Liver (tissue), 9 donors: ENCODE measurements around the gene PAX7. TPM values are rescaled to one million over a fixed set of nuclear protein-coding genes. Genes with fewer than 3 reads are reported as not detected.

ENCODE experiments used
- DNase-seq: peaks from one replicate; pipeline ENCODE4 v3.0.0-alpha.2; 2017; ENCODE audit warnings: low spot score
- H3K27ac ChIP-seq, 2 donors: one replicate each; pipeline ENCODE4 v1.7.0; 2013; ENCODE audit warnings: inconsistent platforms in 2 of 2, low read length in 2 of 2, control low read depth in 1 of 2, low read depth in 1 of 2, mild to moderate bottlenecking in 1 of 2
- H3K27me3 ChIP-seq, 4 donors: one replicate each; pipeline versions ENCODE4 v1.6.1 to v1.7.0; 2013; ENCODE audit warnings: low read length in 3 of 4, inconsistent platforms in 1 of 4, mild to moderate bottlenecking in 1 of 4, moderate library complexity in 1 of 4; ENCODE audit not compliant: control insufficient read depth in 4 of 4, insufficient read depth in 4 of 4
- H3K36me3 ChIP-seq, 4 donors: one replicate each; pipeline versions ENCODE4 v1.6.1 to v1.7.0; 2013; ENCODE audit warnings: low read length in 3 of 4, mild to moderate bottlenecking in 3 of 4, low read depth in 1 of 4, moderate library complexity in 1 of 4; ENCODE audit not compliant: control insufficient read depth in 4 of 4, insufficient read depth in 3 of 4
- H3K4me1 ChIP-seq, 4 donors: one replicate each; pipeline versions ENCODE4 v1.6.1 to v1.7.0; 2013; ENCODE audit warnings: low read length in 3 of 4, mild to moderate bottlenecking in 3 of 4, moderate library complexity in 1 of 4; ENCODE audit not compliant: control insufficient read depth in 4 of 4, insufficient read depth in 4 of 4
- H3K4me3 ChIP-seq, 3 donors: one replicate each; pipeline versions ENCODE4 v1.6.1 to v1.7.0; 2013; ENCODE audit warnings: low read length in 3 of 3, control low read depth in 1 of 3, low read depth in 1 of 3, mild to moderate bottlenecking in 1 of 3
- H3K9ac ChIP-seq, 2 donors: one replicate each; pipeline ENCODE4 v1.7.0; 2013; ENCODE audit warnings: low read length in 2 of 2, mild to moderate bottlenecking in 2 of 2, moderate library complexity in 2 of 2, control low read depth in 1 of 2, low read depth in 1 of 2
- H3K9me3 ChIP-seq, 4 donors: one replicate each; pipeline versions ENCODE4 v1.6.1 to v1.7.0; 2013; ENCODE audit warnings: low read length in 3 of 4; ENCODE audit not compliant: control insufficient read depth in 4 of 4
- EGR1 ChIP-seq, 2 donors: IDR thresholded peaks; 2 replicates each; pipeline ENCODE4 v1.6.1; 2016 to 2018; ENCODE audit warnings: antibody characterized with exemption in 2 of 2, low read depth in 2 of 2
- GABPA ChIP-seq, 2 donors: IDR thresholded peaks in 1 of 2; conservative IDR thresholded peaks in 1 of 2; 2 replicates each; pipeline ENCODE4 v1.6.1; 2016; ENCODE audit warnings: antibody characterized with exemption in 2 of 2, mild to moderate bottlenecking in 1 of 2, moderate library complexity in 1 of 2
- HNF4A ChIP-seq, 2 donors: conservative IDR thresholded peaks; 2 replicates each; pipeline ENCODE4 v1.6.1; 2016; ENCODE audit warnings: antibody characterized with exemption in 2 of 2, mild to moderate bottlenecking in 2 of 2
- HNF4G ChIP-seq: IDR thresholded peaks from 2 replicates; pipeline ENCODE4 v1.6.1; 2016; ENCODE audit warnings: antibody characterized with exemption
- JUND ChIP-seq, 2 donors: IDR thresholded peaks; 2 replicates each; pipeline ENCODE4 v1.6.1; 2016; ENCODE audit warnings: antibody characterized with exemption in 2 of 2
- NR2F2 ChIP-seq: IDR thresholded peaks from 2 replicates; pipeline ENCODE4 v1.6.1; 2016; ENCODE audit warnings: antibody characterized with exemption
- RAD21 ChIP-seq, 2 donors: IDR thresholded peaks; 2 replicates each; pipeline ENCODE4 v1.6.1; 2016; ENCODE audit warnings: antibody characterized with exemption in 2 of 2, mild to moderate bottlenecking in 2 of 2
- SP1 ChIP-seq: IDR thresholded peaks from 2 replicates; pipeline ENCODE4 v1.6.1; 2018; ENCODE audit warnings: antibody characterized with exemption, mild to moderate bottlenecking
- YY1 ChIP-seq: IDR thresholded peaks from 2 replicates; pipeline ENCODE4 v1.6.1; 2016; ENCODE audit warnings: antibody characterized with exemption, mild to moderate bottlenecking
- WGBS: extraction: QIAGEN DNeasy Blood & Tissue Kit; methylation state at CpG from one replicate; pipeline ENCODE4 v1.1.7; 2013; 5-methylcytosine and 5-hydroxymethylcytosine counted together
- polyA plus RNA-seq, 2 donors: library from polyadenylated mRNA; stranded (reverse) in 1 of 2; unstranded in 1 of 2; fragments of 200-250 nt in 1 of 2; fragments of >200 nt in 1 of 2; fragmentation: Nextera tagmentation in 1 of 2; extraction: Ambion mirVana in 1 of 2; gene quantifications; one replicate each; pipeline versions ENCODE4 v1.2.1 to v1.2.3, GENCODE V29; 2013 to 2015
- total RNA-seq, 2 donors: library from RNA; depleted of rRNA; stranded (reverse); fragments of >200 nt; gene quantifications; one replicate each; pipeline ENCODE4 v1.2.3, GENCODE V29; 2014
- TF ChIP-seq, protein P1 (sequence below): IDR thresholded peaks from 2 replicates; pipeline ENCODE4 v1.6.1; 2016; ENCODE audit warnings: antibody characterized with exemption, mild to moderate bottlenecking
- TF ChIP-seq, protein P2 (sequence below): IDR thresholded peaks from 2 replicates; pipeline ENCODE4 v1.6.1; 2016; ENCODE audit warnings: antibody characterized with exemption
- TF ChIP-seq, protein P3 (sequence below): fragments of 150-350 bp; IDR thresholded peaks from 2 replicates; pipeline ENCODE4 v1.5.1; 2017; ENCODE audit warnings: improper control_type of control experiment, low read depth, low read length; ENCODE audit not compliant: missing input control
- donor health status: healthy.
- donor health status: healthy.
- donor health status: healthy.
- donor health status: healthy.
- donor health status: healthy.

PAX7 gene
- total and polyA plus RNA-seq, 4 donors: not detected

DNA sequence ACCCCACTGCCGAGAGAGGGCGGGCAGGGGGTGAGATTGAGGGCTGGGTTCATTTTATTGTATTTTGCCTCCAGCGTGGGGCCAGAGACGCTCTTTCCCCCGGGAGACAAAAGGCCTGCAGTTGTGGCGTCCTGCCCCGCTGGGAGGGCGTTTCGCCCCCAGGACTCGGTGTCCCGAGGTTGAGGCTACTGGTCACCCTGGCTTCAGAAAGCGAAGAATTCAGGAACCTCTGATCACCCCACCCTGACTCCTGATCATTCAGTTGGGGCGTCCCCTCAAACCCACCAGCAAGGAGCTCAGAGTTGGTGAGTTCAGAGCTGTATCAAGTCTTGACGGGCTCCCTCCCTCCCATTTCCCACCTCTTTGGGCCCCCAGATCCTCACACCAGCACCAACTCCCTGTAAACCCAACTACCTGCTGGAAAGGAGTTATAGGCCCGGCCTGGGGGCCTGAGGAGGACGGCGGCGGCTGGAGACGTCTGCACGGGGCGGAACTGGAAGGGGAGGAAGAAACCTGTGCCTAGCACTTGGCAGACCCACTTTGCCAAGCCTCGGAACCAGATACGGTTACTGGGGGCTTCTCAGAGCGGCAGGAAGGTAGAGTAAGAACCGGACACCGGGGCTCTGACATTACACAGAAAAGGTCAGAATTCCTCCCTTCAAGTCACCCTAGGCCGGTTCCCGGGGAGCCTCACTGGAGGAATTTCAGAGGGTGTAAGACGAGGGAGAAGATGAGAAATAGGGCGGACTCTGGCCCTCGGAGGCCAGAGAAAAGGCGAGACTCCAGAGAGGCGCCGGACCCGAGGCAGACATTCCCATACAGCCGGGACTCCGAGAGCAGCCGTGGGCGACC is 761 bp upstream of the PAX7 start:
- Histone ChIP-seq H3K27ac (no peak overlapping the region), H3K36me3 (peaks cover 0 to 1% (median 0%) of the 10 kb centered on the region in 4 donors), H3K9ac (no peak overlapping the region), H3K27me3 (peaks cover 12 to 25% (median 18%) of the 10 kb centered on the region in 4 donors), H3K9me3 (no peaks in the 10 kb centered on the region), H3K4me1 (peaks cover 2 to 4% (median 3%) of the 10 kb centered on the region in 4 donors), H3K4me3 (no peak overlapping the region)
- TF ChIP-seq NR2F2 (no peak), EGR1 (IDR thresholded peaks at IDR 0.05; ENCODE audit: low read depth in 2 of 2) (no peak), HNF4A (conservative IDR thresholded peaks at IDR 0.05) (no peak), GABPA (IDR thresholded peaks at IDR 0.05 in 1 of 2, conservative IDR thresholded peaks at IDR 0.05 in 1 of 2) (no peak), RAD21 (IDR thresholded peaks at IDR 0.05) (no peak), YY1 (no peak), JUND (IDR thresholded peaks at IDR 0.05) (no peak), SP1 (no peak)
- TF ChIP-seq, protein P1, sequence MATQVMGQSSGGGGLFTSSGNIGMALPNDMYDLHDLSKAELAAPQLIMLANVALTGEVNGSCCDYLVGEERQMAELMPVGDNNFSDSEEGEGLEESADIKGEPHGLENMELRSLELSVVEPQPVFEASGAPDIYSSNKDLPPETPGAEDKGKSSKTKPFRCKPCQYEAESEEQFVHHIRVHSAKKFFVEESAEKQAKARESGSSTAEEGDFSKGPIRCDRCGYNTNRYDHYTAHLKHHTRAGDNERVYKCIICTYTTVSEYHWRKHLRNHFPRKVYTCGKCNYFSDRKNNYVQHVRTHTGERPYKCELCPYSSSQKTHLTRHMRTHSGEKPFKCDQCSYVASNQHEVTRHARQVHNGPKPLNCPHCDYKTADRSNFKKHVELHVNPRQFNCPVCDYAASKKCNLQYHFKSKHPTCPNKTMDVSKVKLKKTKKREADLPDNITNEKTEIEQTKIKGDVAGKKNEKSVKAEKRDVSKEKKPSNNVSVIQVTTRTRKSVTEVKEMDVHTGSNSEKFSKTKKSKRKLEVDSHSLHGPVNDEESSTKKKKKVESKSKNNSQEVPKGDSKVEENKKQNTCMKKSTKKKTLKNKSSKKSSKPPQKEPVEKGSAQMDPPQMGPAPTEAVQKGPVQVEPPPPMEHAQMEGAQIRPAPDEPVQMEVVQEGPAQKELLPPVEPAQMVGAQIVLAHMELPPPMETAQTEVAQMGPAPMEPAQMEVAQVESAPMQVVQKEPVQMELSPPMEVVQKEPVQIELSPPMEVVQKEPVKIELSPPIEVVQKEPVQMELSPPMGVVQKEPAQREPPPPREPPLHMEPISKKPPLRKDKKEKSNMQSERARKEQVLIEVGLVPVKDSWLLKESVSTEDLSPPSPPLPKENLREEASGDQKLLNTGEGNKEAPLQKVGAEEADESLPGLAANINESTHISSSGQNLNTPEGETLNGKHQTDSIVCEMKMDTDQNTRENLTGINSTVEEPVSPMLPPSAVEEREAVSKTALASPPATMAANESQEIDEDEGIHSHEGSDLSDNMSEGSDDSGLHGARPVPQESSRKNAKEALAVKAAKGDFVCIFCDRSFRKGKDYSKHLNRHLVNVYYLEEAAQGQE: no peak
- TF ChIP-seq, protein P2, sequence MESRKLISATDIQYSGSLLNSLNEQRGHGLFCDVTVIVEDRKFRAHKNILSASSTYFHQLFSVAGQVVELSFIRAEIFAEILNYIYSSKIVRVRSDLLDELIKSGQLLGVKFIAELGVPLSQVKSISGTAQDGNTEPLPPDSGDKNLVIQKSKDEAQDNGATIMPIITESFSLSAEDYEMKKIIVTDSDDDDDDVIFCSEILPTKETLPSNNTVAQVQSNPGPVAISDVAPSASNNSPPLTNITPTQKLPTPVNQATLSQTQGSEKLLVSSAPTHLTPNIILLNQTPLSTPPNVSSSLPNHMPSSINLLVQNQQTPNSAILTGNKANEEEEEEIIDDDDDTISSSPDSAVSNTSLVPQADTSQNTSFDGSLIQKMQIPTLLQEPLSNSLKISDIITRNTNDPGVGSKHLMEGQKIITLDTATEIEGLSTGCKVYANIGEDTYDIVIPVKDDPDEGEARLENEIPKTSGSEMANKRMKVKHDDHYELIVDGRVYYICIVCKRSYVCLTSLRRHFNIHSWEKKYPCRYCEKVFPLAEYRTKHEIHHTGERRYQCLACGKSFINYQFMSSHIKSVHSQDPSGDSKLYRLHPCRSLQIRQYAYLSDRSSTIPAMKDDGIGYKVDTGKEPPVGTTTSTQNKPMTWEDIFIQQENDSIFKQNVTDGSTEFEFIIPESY: no peak
- no peak for DNase-seq
- WGBS: 8% methylated on average over 39 of the region's 39 CpGs

DNA sequence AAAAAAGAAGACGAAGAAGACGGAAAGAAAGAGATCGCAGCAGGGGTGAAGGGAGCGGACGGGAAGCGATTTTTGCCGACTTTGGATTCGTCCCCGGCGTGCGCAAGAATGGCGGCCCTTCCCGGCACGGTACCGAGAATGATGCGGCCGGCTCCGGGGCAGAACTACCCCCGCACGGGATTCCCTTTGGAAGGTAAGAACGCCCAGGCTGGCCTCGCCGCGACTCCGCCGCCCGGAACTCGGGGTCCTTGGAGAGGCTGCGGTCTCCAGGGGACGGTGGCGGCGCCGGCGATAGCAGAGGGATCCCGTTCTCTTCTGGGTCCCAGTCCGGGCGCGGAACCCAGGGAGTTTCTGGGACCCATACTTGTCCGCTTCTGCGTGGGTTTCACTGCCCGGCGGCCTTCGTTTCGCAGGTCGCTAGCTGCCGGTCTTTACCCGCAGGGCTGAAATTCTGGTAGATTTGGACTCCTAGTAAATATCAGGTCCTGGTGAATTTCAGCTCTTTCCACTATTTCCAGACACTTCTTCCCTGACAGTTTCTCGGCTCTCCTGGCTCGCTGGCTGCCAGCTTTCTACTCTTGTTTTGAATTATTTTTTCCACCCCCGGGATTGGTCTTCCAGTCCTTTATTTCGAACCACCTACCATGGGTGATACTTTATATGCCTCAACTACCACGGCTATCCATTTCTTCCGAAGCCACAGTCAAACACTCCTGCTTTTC is 1.0 kb downstream of the PAX7 start:
- H3K4me3 ChIP-seq: no peak overlapping the region
- peaks cover 0 to 1% (median 0%) of the 10 kb centered on the region in 4 donors for H3K36me3 ChIP-seq
- no peak for DNase-seq
- H3K27me3 ChIP-seq: peaks cover 12 to 30% (median 24%) of the 10 kb centered on the region in 4 donors
- peaks cover 2 to 4% (median 3%) of the 10 kb centered on the region in 4 donors for H3K4me1 ChIP-seq
- no peak overlapping the region for H3K27ac ChIP-seq
- H3K9me3 ChIP-seq: no peaks in the 10 kb centered on the region
- H3K9ac ChIP-seq: no peak overlapping the region
- TF ChIP-seq RAD21 (IDR thresholded peaks at IDR 0.05) (no peak), NR2F2 (no peak), YY1 (no peak), HNF4G (no peak)
- TF ChIP-seq, protein P1: no peak
- TF ChIP-seq, protein P3, sequence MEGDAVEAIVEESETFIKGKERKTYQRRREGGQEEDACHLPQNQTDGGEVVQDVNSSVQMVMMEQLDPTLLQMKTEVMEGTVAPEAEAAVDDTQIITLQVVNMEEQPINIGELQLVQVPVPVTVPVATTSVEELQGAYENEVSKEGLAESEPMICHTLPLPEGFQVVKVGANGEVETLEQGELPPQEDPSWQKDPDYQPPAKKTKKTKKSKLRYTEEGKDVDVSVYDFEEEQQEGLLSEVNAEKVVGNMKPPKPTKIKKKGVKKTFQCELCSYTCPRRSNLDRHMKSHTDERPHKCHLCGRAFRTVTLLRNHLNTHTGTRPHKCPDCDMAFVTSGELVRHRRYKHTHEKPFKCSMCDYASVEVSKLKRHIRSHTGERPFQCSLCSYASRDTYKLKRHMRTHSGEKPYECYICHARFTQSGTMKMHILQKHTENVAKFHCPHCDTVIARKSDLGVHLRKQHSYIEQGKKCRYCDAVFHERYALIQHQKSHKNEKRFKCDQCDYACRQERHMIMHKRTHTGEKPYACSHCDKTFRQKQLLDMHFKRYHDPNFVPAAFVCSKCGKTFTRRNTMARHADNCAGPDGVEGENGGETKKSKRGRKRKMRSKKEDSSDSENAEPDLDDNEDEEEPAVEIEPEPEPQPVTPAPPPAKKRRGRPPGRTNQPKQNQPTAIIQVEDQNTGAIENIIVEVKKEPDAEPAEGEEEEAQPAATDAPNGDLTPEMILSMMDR: no peak
- WGBS: 4% methylated on average over 53 of the region's 53 CpGs
